ENCODE measurements around the gene ATP6V1B1. TPM values are rescaled to one million over a fixed set of nuclear protein-coding genes. Genes with fewer than 3 reads are reported as not detected.

The ATP6V1B1 gene
- total and polyA plus RNA-seq, 8 donors = 1.4 to 17.0 (median 2.8) TPM

GRCh38 chr2:70906439-70907005, 29.2 kb upstream of the ATP6V1B1 start:
- no peak for FAIRE-seq
- no peaks in the 10 kb centered on the region for H3K4me1 ChIP-seq

GRCh38 chr2:70907130-70908057, 28.3 kb upstream of the ATP6V1B1 start:
- Histone ChIP-seq H3K27me3 (no peaks in the 10 kb centered on the region), H3K27ac (no peak overlapping the region), H3K4me3 (no peak overlapping the region), H3K4me1 (no peaks in the 10 kb centered on the region), H3K9me3 (no peaks in the 10 kb centered on the region), H3K36me3 (no peaks in the 10 kb centered on the region)
- WGBS, 2 donors = 69 to 71% methylated on average over 40 of the region's 40 CpGs
- ATAC-seq = no peak
- no peak for TF ChIP-seq CTCF (IDR thresholded peaks at IDR 0.05)
- DNase-seq = no peak
- intact Hi-C loops (cut with DNase I) = no loop called here
- no peak for FAIRE-seq

More at GRCh38 chr2:70906439-70907005, 29.2 kb upstream of the ATP6V1B1 start:
- no peak for TF ChIP-seq CTCF (IDR thresholded peaks at IDR 0.05)
- intact Hi-C loops (cut with DNase I) = no loop called here
- Histone ChIP-seq H3K36me3 (no peaks in the 10 kb centered on the region), H3K27me3 (no peaks in the 10 kb centered on the region), H3K27ac (no peak overlapping the region), H3K9me3 (no peaks in the 10 kb centered on the region), H3K4me3 (no peak overlapping the region)
- DNase-seq (no peak), ATAC-seq (no peak)
- 75 to 81% methylated on average over 16 of the region's 16 CpGs for WGBS, 2 donors

GRCh38 chr2:70916291-70916690, 19.4 kb upstream of the ATP6V1B1 start:
- Histone ChIP-seq H3K36me3 (no peaks in the 10 kb centered on the region), H3K4me3 (no peak overlapping the region), H3K4me1 (no peaks in the 10 kb centered on the region), H3K9me3 (no peaks in the 10 kb centered on the region), H3K27me3 (no peaks in the 10 kb centered on the region), H3K27ac (no peak overlapping the region)
- DNase-seq = no peak
- no peak for FAIRE-seq
- intact Hi-C loops (cut with DNase I) = no loop called here
- TF ChIP-seq CTCF (IDR thresholded peaks at IDR 0.05) = no peak
- ATAC-seq = no peak

- no peak overlapping the region for H3K4me3 ChIP-seq
- H3K4me1 ChIP-seq = no peaks in the 10 kb centered on the region
- WGBS, 2 donors = 68 to 90% methylated on average over 2 of the region's 2 CpGs
- DNase-seq = peak in 1 of 6 donors; percentile 41
- intact Hi-C loops (cut with DNase I) = no loop called here
- no peaks in the 10 kb centered on the region for H3K27me3 ChIP-seq
- no peaks in the 10 kb centered on the region for H3K36me3 ChIP-seq
- no peak overlapping the region for H3K27ac ChIP-seq
- FAIRE-seq = no peak
- no peaks in the 10 kb centered on the region for H3K9me3 ChIP-seq
- ATAC-seq = no peak
- no peak for TF ChIP-seq CTCF (IDR thresholded peaks at IDR 0.05)
Observed at GRCh38 chr2:70918016-70918415, 17.7 kb upstream of the ATP6V1B1 start.

Data from pancreas (tissue), 10 donors.